ENCODE data around the gene ESPL1. TPM values are rescaled to one million over a fixed set of nuclear protein-coding genes. Genes with fewer than 3 reads are reported as not detected.

ESPL1 gene
- total and polyA plus RNA-seq, 12 donors, result 0.56 to 4.2 (median 1.1) TPM

GRCh38 chr12:53276511-53276910 is 8.4 kb downstream of the ESPL1 start:
- Histone ChIP-seq H3K27me3 (no peaks in the 10 kb centered on the region), H3K9me3 (replicated peaks in 1 of 3) (no peaks in the 10 kb centered on the region), H3K27ac (no peak overlapping the region), H3K4me3 (no peak overlapping the region), H3K4me1 (replicated peaks in 1 of 2) (no peaks in the 10 kb centered on the region), H3K36me3 (replicated peaks in 1 of 2) (no peaks in the 10 kb centered on the region)
- no peak for TF ChIP-seq CTCF (IDR thresholded peaks at IDR 0.05)
- intact Hi-C loops (cut with DNase I), result no loop called here
- WGBS, 4 donors, result 94 to 100% (median 98%) methylated on average over 2 to 11 of the region's 11 CpGs
- DNase-seq, result no peak

- DNase-seq, result peak in 1 of 7 donors; percentile 61
- TF ChIP-seq POLR2A (IDR thresholded peaks at IDR 0.05) (no peak), CTCF (IDR thresholded peaks at IDR 0.05) (no peak)
- Histone ChIP-seq H3K9me3 (replicated peaks in 1 of 3) (no peaks in the 10 kb centered on the region), H3K36me3 (replicated peaks in 1 of 2) (no peaks in the 10 kb centered on the region), H3K27ac (no peak overlapping the region), H3K27me3 (no peaks in the 10 kb centered on the region), H3K4me1 (replicated peaks in 1 of 2) (no peaks in the 10 kb centered on the region), H3K4me3 (no peak overlapping the region)
- intact Hi-C loops (cut with DNase I), result no loop called here
- 73 to 84% (median 77%) methylated on average over 8 to 9 of the region's 9 CpGs for WGBS, 4 donors
These were observed 9.9 kb downstream of the ESPL1 start for GRCh38 chr12:53277981-53278380.

GRCh38 chr12:53279283-53279869 is 11.3 kb downstream of the ESPL1 start:
- no peak for DNase-seq
- Histone ChIP-seq H3K36me3 (replicated peaks in 1 of 2) (no peaks in the 10 kb centered on the region), H3K27ac (no peak overlapping the region), H3K27me3 (no peaks in the 10 kb centered on the region), H3K4me3 (no peak overlapping the region), H3K9me3 (replicated peaks in 1 of 3) (no peaks in the 10 kb centered on the region), H3K4me1 (replicated peaks in 1 of 2) (no peaks in the 10 kb centered on the region)
- TF ChIP-seq POLR2A (IDR thresholded peaks at IDR 0.05) (no peak), CTCF (IDR thresholded peaks at IDR 0.05) (no peak)
- WGBS, 4 donors, result 88 to 100% (median 95%) methylated on average over 1 to 3 of the region's 3 CpGs
- intact Hi-C loops (cut with DNase I), result no loop called here

- Histone ChIP-seq H3K9me3 (replicated peaks in 1 of 3) (no peaks in the 10 kb centered on the region), H3K4me3 (no peak overlapping the region), H3K36me3 (replicated peaks in 1 of 2) (no peaks in the 10 kb centered on the region), H3K4me1 (replicated peaks in 1 of 2) (no peaks in the 10 kb centered on the region), H3K27ac (no peak overlapping the region), H3K27me3 (no peaks in the 10 kb centered on the region)
- TF ChIP-seq CTCF (IDR thresholded peaks at IDR 0.05), result no peak
- no peak for TF ChIP-seq POLR2A (IDR thresholded peaks at IDR 0.05)
- WGBS, 4 donors, result 91 to 97% (median 93%) methylated on average over 7 to 9 of the region's 9 CpGs
- DNase-seq, result no peak
- intact Hi-C loops (cut with DNase I), result loop anchor here in 1 of 2 donors (10.0 kb wide), 1 partner anchor 65 kb away; no protein-coding TSS in a partner anchor
These were observed 11.9 kb downstream of the ESPL1 start for GRCh38 chr12:53279888-53280498.

All from adrenal gland (tissue), 12 donors.